Measurements from ENCODE around the gene CALCA.

CALCA gene

GRCh38 chr11:14949437-14950147 is 22.6 kb downstream of the CALCA start:
- DNase-seq (ENCODE audit: low read depth in 1 of 2, low spot score in 1 of 2): no peak

- no peak for DNase-seq (ENCODE audit: low read depth in 1 of 2, low spot score in 1 of 2)
Observed at GRCh38 chr11:14942745-14943144, 29.4 kb downstream of the CALCA start.

DNA sequence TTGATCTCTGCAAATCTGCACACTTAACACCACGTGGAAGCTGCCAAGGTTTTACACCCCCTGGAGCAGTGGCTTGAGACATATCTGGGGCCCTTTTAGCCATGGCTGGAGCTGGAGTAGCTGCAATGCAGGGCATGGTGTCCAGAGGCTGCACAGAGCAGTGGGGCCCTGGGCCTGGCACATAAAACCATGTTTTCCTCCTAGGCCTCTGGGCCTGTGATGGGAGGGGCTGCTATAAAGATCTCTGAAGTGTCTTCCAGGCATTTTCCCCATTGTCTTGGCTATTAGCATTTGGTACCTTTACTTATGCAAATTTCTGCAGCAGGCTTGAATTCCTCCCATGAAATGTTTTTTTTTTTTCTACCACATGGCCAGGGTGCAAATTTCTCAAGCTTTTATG is 33.2 kb downstream of the CALCA start:
- no peak for DNase-seq (ENCODE audit: low read depth in 1 of 2, low spot score in 1 of 2)

DNA sequence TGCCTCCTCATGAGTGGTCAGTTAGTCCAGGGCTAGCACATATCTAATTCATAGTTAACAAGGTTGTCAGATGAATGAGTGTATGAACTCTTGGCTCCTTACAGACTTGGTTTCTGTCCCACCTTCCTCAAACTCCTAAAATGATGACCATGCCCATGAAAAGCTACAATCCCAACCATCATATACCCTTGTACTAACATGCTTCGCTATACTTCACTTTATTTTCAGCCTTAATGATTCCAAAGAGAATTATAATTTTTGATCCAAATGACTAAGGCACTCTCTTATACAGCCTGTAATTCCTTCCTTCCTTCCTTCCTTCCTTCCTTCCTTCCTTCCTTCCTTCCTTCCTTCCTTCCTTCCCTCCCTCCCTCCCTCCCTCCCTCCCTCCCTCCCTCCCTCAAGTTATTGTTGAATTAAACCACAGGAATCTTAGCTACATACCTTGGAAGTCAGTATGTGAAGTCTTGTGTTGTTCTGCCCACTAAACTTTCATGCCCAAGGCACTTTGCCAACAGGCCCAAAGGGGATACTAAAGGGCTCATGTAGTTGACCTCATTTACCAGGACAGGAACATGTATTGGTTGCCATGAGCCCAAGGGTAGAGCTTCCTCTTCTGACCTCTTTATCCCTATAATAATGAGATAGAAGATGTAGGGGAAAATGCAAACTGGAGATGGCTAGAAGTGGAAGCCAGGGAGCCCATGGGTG is 37.4 kb downstream of the CALCA start:
- no peak for DNase-seq (ENCODE audit: low read depth in 1 of 2, low spot score in 1 of 2)

- DNase-seq (ENCODE audit: low read depth in 1 of 2, low spot score in 1 of 2): no peak
Observed at GRCh38 chr11:14932447-14932846, 39.7 kb downstream of the CALCA start.

DNA sequence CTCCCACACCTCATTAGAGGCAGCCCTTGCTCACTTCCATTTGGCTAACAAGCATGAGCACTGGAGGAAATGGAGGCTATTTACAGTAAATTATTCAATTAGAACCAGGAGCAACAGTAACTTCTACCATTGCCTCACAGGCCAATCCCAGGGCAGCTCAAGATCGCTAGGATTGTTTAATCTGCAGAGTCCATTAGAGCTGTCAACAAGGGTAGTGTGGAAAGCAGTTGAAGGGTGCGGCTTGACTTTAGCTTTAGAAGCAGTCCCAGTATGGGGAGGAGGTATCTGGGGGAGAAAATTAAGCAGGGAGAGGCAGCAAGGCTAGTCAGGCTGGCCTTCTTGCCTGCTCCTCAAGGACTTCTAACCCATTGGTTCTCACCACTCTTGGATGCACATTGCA is 41.8 kb downstream of the CALCA start:
- no peak for DNase-seq (ENCODE audit: low read depth in 1 of 2, low spot score in 1 of 2)

GRCh38 chr11:14927146-14927545 is 45.0 kb downstream of the CALCA start:
- DNase-seq (ENCODE audit: low read depth in 1 of 2, low spot score in 1 of 2): no peak

- no peak for DNase-seq (ENCODE audit: low read depth in 1 of 2, low spot score in 1 of 2)
Observed at GRCh38 chr11:14924318-14924717, 47.8 kb downstream of the CALCA start.
